A549 (cell line): ENCODE results near the gene STX12. TPM values are rescaled to one million over a fixed set of nuclear protein-coding genes. Genes with fewer than 3 reads are reported as not detected.

Source experiments
- ATAC-seq, 2 experiments: fragments of 200-7000 bp in 1 of 2; fragments of >200 bp in 1 of 2; cut with Nextera tagmentation in 1 of 2; cut with Tn5 transposase in 1 of 2; 3 replicates each; pipeline versions ENCODE4 v1.8.0 to v1.9.1; 2018 to 2020; ENCODE audit warnings: mild to moderate bottlenecking in 1 of 2, moderate library complexity in 1 of 2
- CTCF ChIA-PET: fragments of 300-600 bp; sonication (Branson Sonifier 250); formaldehyde crosslinking; extraction: SDS; loops from one replicate; lab custom pipeline; 2021; ENCODE audit warnings: antibody characterized with exemption, inconsistent platforms; lab: Yijun Ruan, JAX
- POLR2A ChIA-PET: fragments of 350-600 bp; formaldehyde crosslinking; extraction: SDS; loops from one replicate; lab custom pipeline; 2021; ENCODE audit warnings: antibody characterized with exemption, inconsistent platforms; lab: Yijun Ruan, JAX
- DNase-seq, 2 experiments: peaks; one replicate each; pipeline versions ENCODE4 v3.0.0 to v3.0.0-alpha.2; 2011 to 2016; ENCODE audit warnings: low read depth in 1 of 2, low spot score in 1 of 2
- FAIRE-seq: peaks from 2 replicates; lab custom pipeline; 2011; peaks lifted over from hg19 to GRCh38; lab: Jason Lieb, UNC
- H3K27ac ChIP-seq, 2 experiments: fragments of >200 bp; sonication (Bioruptor Twin); formaldehyde crosslinking; 3 replicates each; pipeline ENCODE4 v1.5.1; 2016 to 2017
- H3K4me1 ChIP-seq: fragments of >200 bp; sonication (Bioruptor Twin); formaldehyde crosslinking; 3 replicates; pipeline ENCODE4 v1.6.1; 2016
- H3K4me2 ChIP-seq: fragments of >200 bp; sonication (Bioruptor Twin); formaldehyde crosslinking; 3 replicates; pipeline ENCODE4 v1.6.1; 2016
- H3K4me3 ChIP-seq: fragments of >200 bp; sonication (Bioruptor Twin); formaldehyde crosslinking; 3 replicates; pipeline ENCODE4 v1.5.1; 2016
- H3K9me3 ChIP-seq: fragments of >200 bp; sonication (Bioruptor Twin); formaldehyde crosslinking; 3 replicates; pipeline ENCODE4 v1.6.1; 2016
- BCL3 ChIP-seq: fragments of >200 bp; sonication (Bioruptor Twin); formaldehyde crosslinking; IDR thresholded peaks from 3 replicates; pipeline ENCODE4 v1.6.1; 2016
- CBX2 ChIP-seq: fragments of 200-600 bp; sonication (generic); IDR thresholded peaks from 2 replicates; pipeline ENCODE4 v1.6.1; 2016; ENCODE audit warnings: low read depth, mild to moderate bottlenecking, borderline replicate concordance
- CHD2 ChIP-seq: fragments of 150-350 bp; IDR thresholded peaks from 2 replicates; pipeline ENCODE4 v1.6.1; 2014; ENCODE audit warnings: low read length; ENCODE audit not compliant: partially characterized antibody
- EHF ChIP-seq: fragments of 250-450 bp; sonication (Bioruptor Pico); IDR thresholded peaks from 2 replicates; pipeline ENCODE4 v1.5.0; 2020; ENCODE audit warnings: mild to moderate bottlenecking
- EHMT2 ChIP-seq: fragments of 200-600 bp; sonication (generic); IDR thresholded peaks from 2 replicates; pipeline ENCODE4 v1.6.1; 2016; ENCODE audit warnings: antibody characterized with exemption, low read depth, mild to moderate bottlenecking, moderate library complexity
- EP300 ChIP-seq, 2 experiments: fragments of >200 bp; sonication (Bioruptor Twin); formaldehyde crosslinking; IDR thresholded peaks; 2 replicates in 1 of 2; 3 replicates in 1 of 2; pipeline ENCODE4 v1.6.1; 2016 to 2017
- FOXS1 ChIP-seq: fragments of 250-450 bp; sonication (Bioruptor Pico); IDR thresholded peaks from 2 replicates; pipeline ENCODE4 v1.5.0; 2020; ENCODE audit warnings: mild to moderate bottlenecking, moderate library complexity
- HOXB5 ChIP-seq: fragments of 250-450 bp; sonication (Bioruptor Pico); IDR thresholded peaks from 2 replicates; pipeline ENCODE4 v1.5.0; 2020; ENCODE audit warnings: mild to moderate bottlenecking, moderate library complexity
- JUNB ChIP-seq: fragments of >200 bp; sonication (Bioruptor Twin); formaldehyde crosslinking; IDR thresholded peaks from 2 replicates; pipeline ENCODE4 v1.6.1; 2016
- KDM1A ChIP-seq: fragments of 200-600 bp; sonication (generic); IDR thresholded peaks from 2 replicates; pipeline ENCODE4 v1.6.1; 2016; ENCODE audit warnings: low read depth, mild to moderate bottlenecking
- MAFK ChIP-seq: fragments of 450-650 bp; IDR thresholded peaks from 2 replicates; pipeline ENCODE4 v1.6.1; 2014; ENCODE audit not compliant: partially characterized antibody
- MYC ChIP-seq: IDR thresholded peaks from 2 replicates; pipeline ENCODE4 v1.6.1; 2012; ENCODE audit warnings: mild to moderate bottlenecking, inconsistent platforms, low read length, improper control_type of control experiment, borderline replicate concordance
- NR3C1 ChIP-seq: fragments of >200 bp; sonication (Bioruptor Twin); formaldehyde crosslinking; IDR thresholded peaks from 3 replicates; pipeline ENCODE4 v1.6.1; 2017
- PBX3 ChIP-seq: IDR thresholded peaks from 2 replicates; pipeline ENCODE4 v1.6.1; 2012
- POLR2AphosphoS2 ChIP-seq: conservative IDR thresholded peaks from 2 replicates; pipeline ENCODE4 v1.6.1; 2012; ENCODE audit warnings: low read length, improper control_type of control experiment, inconsistent platforms
- RARB ChIP-seq: fragments of 250-450 bp; sonication (Bioruptor Pico); IDR thresholded peaks from 2 replicates; pipeline ENCODE4 v1.8.0; 2021; ENCODE audit warnings: mild to moderate bottlenecking, moderate library complexity
- REST ChIP-seq: fragments of 200-600 bp; sonication (generic); IDR thresholded peaks from 2 replicates; pipeline ENCODE4 v1.6.1; 2016; ENCODE audit warnings: antibody characterized with exemption, mild to moderate bottlenecking, moderate library complexity
- SMC3 ChIP-seq: fragments of >200 bp; sonication (Bioruptor Twin); formaldehyde crosslinking; IDR thresholded peaks from 3 replicates; pipeline ENCODE4 v1.6.1; 2018; ENCODE audit warnings: inconsistent platforms
- SREBF2 ChIP-seq: fragments of 450-650 bp; IDR thresholded peaks from 2 replicates; pipeline ENCODE4 v1.6.1; 2014; ENCODE audit warnings: mild to moderate bottlenecking, moderate library complexity
- TP53 ChIP-seq: fragments of 250-450 bp; sonication (Bioruptor Pico); IDR thresholded peaks from 2 replicates; pipeline ENCODE4 v1.5.0; 2021; ENCODE audit warnings: mild to moderate bottlenecking, moderate library complexity
- ZC3H11A ChIP-seq: fragments of 450-650 bp; IDR thresholded peaks from 2 replicates; pipeline ENCODE4 v1.6.1; 2014; ENCODE audit warnings: antibody characterized with exemption, mild to moderate bottlenecking
- ZSCAN20 ChIP-seq: fragments of 250-450 bp; sonication (Bioruptor Pico); IDR thresholded peaks from 2 replicates; pipeline ENCODE4 v1.8.0; 2022; ENCODE audit warnings: mild to moderate bottlenecking, moderate library complexity
- WGBS: methylation state at CpG from one replicate; pipeline ENCODE4 v1.1.6; 2017; ENCODE audit errors: missing lambda C conversion rate; 5-methylcytosine and 5-hydroxymethylcytosine counted together
- polyA plus RNA-seq, 4 experiments: library from polyadenylated mRNA; depleted of rRNA in 3 of 4; stranded (reverse); fragments of >200 nt; fragmentation: RNase III in 1 of 4; extraction: RNeasy Plus Mini Kit Qiagen cat#74134 plus additional on column Dnase treatment in 1 of 4; gene quantifications; 2 replicates in 3 of 4; 3 replicates in 1 of 4; pipeline ENCODE4 v1.2.3, GENCODE V29; 2011 to 2017

Gene STX12
- polyA plus RNA-seq, 2 of the 4 experiments (the other 2 are of a cell fraction): 11.9 to 14.6 TPM

- TF ChIP-seq REST: no peak
- no peak for TF ChIP-seq FOXS1
- no peak for TF ChIP-seq RARB (CRISPR knock-in tag)
- TF ChIP-seq KDM1A: no peak
Measured at GRCh38 chr1:27868556-27868931, 95.5 kb downstream of the STX12 start (continued).

- ATAC-seq: no peak
- ChIA-PET CTCF (interaction anchor here (0.5 to 0.9 kb wide), 2 partner anchors 34 to 111 kb away, joined by 3 to 4 read pairs; no protein-coding TSS in a partner anchor), POLR2A (no interaction called here)
- Histone ChIP-seq H3K4me2 (no peak overlapping the region), H3K4me1 (0 out of 3 replicates have a peak, but pooled peaks cover 4% of the 10 kb centered on the region), H3K9me3 (no peaks in the 10 kb centered on the region), H3K4me3 (no peak overlapping the region), H3K27ac (no peak overlapping the region)
- WGBS: 84% methylated on average over 6 of the region's 16 CpGs
- FAIRE-seq: no peak
- no peak for TF ChIP-seq CHD2
- TF ChIP-seq HOXB5 (CRISPR knock-in tag): no peak
- TF ChIP-seq RARB (CRISPR knock-in tag): no peak
- TF ChIP-seq SMC3: no peak
- no peak for TF ChIP-seq MYC
- no peak for TF ChIP-seq ZSCAN20
- TF ChIP-seq BCL3: no peak
- TF ChIP-seq NR3C1: no peak
- TF ChIP-seq EHMT2: no peak
- TF ChIP-seq PBX3: no peak
- TF ChIP-seq JUNB: no peak
- no peak for TF ChIP-seq MAFK
- TF ChIP-seq CBX2: no peak
- TF ChIP-seq POLR2AphosphoS2: no peak
- TF ChIP-seq ZC3H11A: no peak
- no peak for TF ChIP-seq EP300 (IDR thresholded peaks at IDR 0.05)
- TF ChIP-seq EHF: no peak
- TF ChIP-seq FOXS1: no peak
- TF ChIP-seq SREBF2: no peak
- TF ChIP-seq TP53 (CRISPR knock-in tag): no peak
- DNase-seq: no peak
Measured at GRCh38 chr1:27868932-27869718, 96.1 kb downstream of the STX12 start.
